Coronary artery (tissue), 2 donors: ENCODE data around the gene MBNL1.

Experiments used
- DNase-seq: peaks from one replicate; pipeline ENCODE4 v3.0.0-alpha.2; 2017; ENCODE audit warnings: low spot score
- H3K27ac ChIP-seq, 2 donors: fragments of 200-600 bp; sonication (generic); one replicate each; pipeline ENCODE4 v1.5.1; 2016 to 2019
- H3K4me3 ChIP-seq: fragments of 200-600 bp; sonication (generic); 2 replicates; pipeline ENCODE4 v1.5.1; 2016; ENCODE audit warnings: mild to moderate bottlenecking, moderate library complexity
- TF ChIP-seq, protein P1 (sequence below): fragments of 200-600 bp; sonication (generic); IDR thresholded peaks from one replicate; pipeline ENCODE4 v1.5.1; 2019; ENCODE audit warnings: antibody characterized with exemption

MBNL1 gene

DNA sequence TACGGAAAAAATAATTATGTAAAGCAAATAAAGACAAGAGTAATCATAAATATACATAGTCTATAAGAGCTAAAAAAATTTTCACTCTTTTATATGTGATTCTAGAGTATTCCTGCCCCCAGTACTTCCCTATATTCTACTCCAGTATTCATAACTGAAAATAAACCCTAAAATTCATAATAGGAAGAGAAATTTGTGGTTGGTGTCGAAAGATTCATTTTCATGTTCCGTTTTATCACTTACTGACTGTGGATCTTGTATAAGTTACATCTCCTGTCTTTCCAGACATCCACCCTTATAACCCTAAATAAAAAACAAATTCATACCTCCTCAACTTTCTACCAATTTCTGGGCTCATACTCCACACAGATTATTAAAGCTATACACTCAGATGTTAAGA, 16.0 kb upstream of the MBNL1 start:
- TF ChIP-seq, protein P1, sequence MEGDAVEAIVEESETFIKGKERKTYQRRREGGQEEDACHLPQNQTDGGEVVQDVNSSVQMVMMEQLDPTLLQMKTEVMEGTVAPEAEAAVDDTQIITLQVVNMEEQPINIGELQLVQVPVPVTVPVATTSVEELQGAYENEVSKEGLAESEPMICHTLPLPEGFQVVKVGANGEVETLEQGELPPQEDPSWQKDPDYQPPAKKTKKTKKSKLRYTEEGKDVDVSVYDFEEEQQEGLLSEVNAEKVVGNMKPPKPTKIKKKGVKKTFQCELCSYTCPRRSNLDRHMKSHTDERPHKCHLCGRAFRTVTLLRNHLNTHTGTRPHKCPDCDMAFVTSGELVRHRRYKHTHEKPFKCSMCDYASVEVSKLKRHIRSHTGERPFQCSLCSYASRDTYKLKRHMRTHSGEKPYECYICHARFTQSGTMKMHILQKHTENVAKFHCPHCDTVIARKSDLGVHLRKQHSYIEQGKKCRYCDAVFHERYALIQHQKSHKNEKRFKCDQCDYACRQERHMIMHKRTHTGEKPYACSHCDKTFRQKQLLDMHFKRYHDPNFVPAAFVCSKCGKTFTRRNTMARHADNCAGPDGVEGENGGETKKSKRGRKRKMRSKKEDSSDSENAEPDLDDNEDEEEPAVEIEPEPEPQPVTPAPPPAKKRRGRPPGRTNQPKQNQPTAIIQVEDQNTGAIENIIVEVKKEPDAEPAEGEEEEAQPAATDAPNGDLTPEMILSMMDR = no peak
- H3K27ac ChIP-seq = peak overlapping the region in 1 of 2 donors; percentile 15
- no peak for DNase-seq
- H3K4me3 ChIP-seq = no peak overlapping the region

DNA sequence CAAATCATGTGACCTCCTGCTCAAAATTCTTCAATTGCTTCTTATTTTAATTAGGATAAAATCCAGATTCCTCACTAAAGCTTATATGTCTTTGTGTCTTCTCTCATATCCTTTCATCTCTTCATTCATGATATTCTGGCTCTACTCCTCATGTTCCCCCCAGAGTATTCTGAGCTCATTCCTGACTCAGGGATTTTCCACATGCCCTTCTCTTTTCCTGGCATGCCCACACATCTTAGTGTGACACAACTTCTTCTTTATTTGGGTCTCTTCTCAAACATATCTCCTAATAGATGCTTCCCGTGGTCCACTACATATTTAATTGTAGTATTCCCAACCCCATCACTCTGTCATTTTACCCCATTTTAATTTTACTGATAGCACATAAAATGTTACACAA, 15.2 kb upstream of the MBNL1 start:
- Histone ChIP-seq H3K27ac (no peak overlapping the region), H3K4me3 (no peak overlapping the region)
- TF ChIP-seq, protein P1 = no peak
- no peak for DNase-seq

DNA sequence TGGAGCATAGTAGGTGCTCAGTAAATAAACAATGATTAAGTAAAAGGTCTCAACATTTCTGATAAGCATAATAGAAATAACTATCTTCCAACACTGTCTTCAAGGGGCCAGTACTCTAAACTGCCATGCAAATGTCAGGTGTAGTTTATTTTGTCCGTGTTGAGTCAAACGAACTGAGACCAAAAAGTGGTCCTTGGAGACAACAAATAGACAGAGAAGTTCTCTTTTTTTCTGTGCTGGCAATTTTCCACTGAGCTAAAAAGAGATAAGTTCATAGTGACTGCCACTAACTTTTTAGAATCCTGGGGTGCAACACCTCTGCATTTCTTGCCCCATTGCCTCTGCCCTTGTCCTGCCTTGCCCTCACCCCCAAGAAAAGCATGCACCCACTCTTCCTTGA, 14.7 kb upstream of the MBNL1 start:
- no peak overlapping the region for H3K27ac ChIP-seq
- no peak overlapping the region for H3K4me3 ChIP-seq
- no peak for DNase-seq
- TF ChIP-seq, protein P1 = no peak

DNA sequence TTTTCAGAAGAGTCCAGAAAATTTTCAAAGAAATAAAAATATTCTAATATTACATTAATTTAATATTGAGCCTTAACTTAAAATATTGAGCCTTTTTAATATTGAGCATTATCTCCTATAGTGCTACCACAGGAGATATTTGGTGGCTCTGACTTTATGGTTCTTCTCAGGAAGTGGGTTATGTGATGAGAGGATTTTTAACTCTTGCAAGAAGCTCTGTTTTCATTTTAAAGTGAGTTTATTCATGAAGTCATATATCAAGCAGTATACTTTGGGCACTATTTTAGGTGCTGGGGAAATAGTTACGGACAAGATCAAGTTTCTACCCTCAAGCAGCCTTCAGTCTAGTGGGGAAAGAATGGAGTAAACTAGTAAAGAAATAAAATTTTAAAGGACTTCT, 13.4 kb upstream of the MBNL1 start:
- TF ChIP-seq, protein P1 = no peak
- H3K4me3 ChIP-seq = no peak overlapping the region
- DNase-seq = no peak
- no peak overlapping the region for H3K27ac ChIP-seq

DNA sequence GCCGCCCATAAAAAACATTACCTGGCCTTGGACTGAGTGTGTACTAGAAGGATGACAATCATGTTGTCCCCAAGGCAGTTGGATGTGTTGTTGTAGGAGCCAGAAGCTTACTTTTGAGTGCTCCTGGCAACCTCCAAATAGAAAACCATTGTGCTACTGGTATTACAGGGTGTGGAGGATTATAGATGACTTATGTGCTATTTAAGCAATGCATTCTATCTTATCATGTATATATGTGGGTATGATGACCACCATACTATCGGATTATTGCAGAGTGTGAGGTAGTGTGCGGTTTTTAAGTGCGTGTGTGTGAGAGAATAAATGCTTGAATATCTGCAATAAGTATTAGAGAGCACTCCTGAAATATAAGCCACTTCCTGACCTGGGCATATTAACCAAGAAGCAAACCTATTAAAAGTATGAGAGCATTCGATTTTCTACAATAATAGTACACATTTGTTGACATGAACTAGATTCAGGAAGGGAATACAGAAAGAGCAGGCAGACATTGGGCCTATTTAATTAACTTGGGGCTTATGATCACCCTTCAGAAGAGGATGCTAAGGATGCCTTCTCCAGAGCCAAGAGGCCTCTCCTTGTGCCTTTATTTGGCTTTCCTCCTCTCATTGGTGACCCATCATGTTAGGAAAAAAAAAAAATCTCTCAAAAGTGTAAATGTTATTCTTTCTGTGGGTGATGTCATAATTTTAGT, 11.7 kb upstream of the MBNL1 start:
- TF ChIP-seq, protein P1 = no peak
- DNase-seq = no peak
- peak overlapping the region; percentile 14 for H3K4me3 ChIP-seq
- H3K27ac ChIP-seq = peak overlapping the region; percentile 70 to 76

DNA sequence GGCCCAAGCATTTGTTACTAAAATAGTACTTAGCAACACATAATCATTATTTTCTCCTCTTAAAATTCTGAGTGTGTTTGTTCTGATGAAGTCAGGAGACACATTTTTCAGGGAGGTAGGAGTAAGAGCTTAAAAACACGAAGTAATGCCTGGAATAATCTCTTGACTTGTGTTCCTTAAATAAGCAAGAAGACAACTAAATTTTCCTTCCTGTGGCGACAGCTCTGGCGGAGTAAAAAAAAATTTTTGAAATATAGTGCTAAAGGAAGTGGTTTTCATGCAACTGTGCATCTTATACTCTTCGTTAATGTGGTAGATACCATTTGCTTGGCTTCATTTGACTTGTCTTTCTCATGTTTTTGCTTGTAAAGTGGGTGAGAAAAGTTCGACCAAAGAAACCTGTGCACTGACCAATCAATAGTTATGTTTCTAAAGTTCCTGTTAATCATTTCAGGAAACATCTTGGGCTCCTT, 11.1 kb upstream of the MBNL1 start:
- Histone ChIP-seq H3K4me3 (no peak overlapping the region), H3K27ac (peak overlapping the region; percentile 70 to 76)
- TF ChIP-seq, protein P1 = no peak
- no peak for DNase-seq
